ENCODE results near the gene METTL1. TPM values are rescaled to one million over a fixed set of nuclear protein-coding genes. Genes with fewer than 3 reads are reported as not detected.
A peak's percentile ranks its signal among the peaks of the same experiment; 100 is the strongest.

Gene METTL1
- polyA plus RNA-seq, 1 experiment: 20.1 TPM

DNA sequence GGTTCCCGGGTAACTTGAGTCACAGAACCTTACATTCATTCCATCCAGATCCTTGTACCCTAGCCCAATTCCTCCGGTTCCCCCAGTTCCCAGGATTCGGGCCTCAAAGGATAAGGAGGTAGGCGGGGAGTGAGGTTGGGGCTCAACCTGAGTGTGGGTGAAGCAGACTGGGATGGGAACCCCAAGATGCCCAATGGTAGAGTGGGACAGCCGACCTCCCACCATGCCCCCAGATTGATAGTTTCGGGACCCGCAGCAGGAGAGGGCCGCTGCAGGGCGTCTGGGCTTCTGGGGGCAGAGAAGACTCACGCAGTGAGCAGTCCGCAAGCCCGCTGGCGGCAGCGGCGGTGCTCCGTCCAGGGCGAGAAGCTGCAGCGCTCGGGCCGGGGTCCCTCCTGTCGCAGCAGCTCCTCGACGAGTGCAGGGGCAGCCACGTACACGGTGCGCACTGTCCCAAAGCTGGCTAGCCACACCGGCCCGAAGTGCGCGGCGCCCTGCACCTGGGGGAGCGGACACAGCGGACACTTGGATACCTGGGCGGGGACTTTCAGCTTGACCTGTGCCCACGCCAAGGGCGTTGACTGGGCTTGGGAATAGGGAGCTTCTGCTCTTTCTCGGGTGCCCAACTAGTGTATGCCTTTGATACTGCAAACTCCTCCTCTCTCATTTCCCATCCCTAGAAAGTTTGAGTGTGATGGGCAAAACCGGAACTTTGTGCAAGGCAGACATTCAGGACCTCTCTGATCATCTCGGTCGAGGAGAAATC lies 6.0 kb downstream of the METTL1 start:
- no peak overlapping the region for H3K27ac ChIP-seq (ENCODE audit: low read depth, low read length)
- H3K4me3 ChIP-seq (ENCODE audit: low read depth, low read length): peak overlapping the region; percentile 43
- H3K27me3 ChIP-seq (ENCODE audit: control insufficient read depth, insufficient read depth, low read length): peaks cover 40% of the 10 kb centered on the region
- TF ChIP-seq CTCF (IDR thresholded peaks at IDR 0.05; ENCODE audit: low read depth, low read length): no peak
- H3K9me3 ChIP-seq (ENCODE audit: control insufficient read depth, insufficient read depth, low read length): no peaks in the 10 kb centered on the region; the same call in 1 of the 2 replicates
- DNase-seq (ENCODE audit: low read depth, low spot score): no peak
- ChIA-PET POLR2A (interaction anchor here (1.2 kb wide), 1 partner anchor 9 kb away, joined by 3 read pairs; no protein-coding TSS in a partner anchor), CTCF (interaction anchor here (1.0 to 4.3 kb wide), 3 partner anchors 9 to 17 kb away, joined by 3 to 24 read pairs (median 6); partner anchors contain the start of gene TSFM)

- H3K9me3 ChIP-seq (ENCODE audit: control insufficient read depth, insufficient read depth, low read length): no peaks in the 10 kb centered on the region; the same call in 1 of the 2 replicates
- peak; percentile 44 for TF ChIP-seq CTCF (IDR thresholded peaks at IDR 0.05; ENCODE audit: low read depth, low read length)
- ChIA-PET POLR2A (interaction anchor here (0.8 kb wide), 1 partner anchor 13 kb away, joined by 4 read pairs; the partner anchor contains the start of gene CDK4), CTCF (interaction anchor here (1.0 to 4.3 kb wide), 2 partner anchors 8 to 18 kb away, joined by 3 to 24 read pairs; partner anchors contain the start of gene TSFM)
- H3K4me3 ChIP-seq (ENCODE audit: low read depth, low read length): peak overlapping the region; percentile 29
- peaks cover 40% of the 10 kb centered on the region for H3K27me3 ChIP-seq (ENCODE audit: control insufficient read depth, insufficient read depth, low read length)
- H3K27ac ChIP-seq (ENCODE audit: low read depth, low read length): no peak overlapping the region
- no peak for DNase-seq (ENCODE audit: low read depth, low spot score)
These were observed 6.8 kb downstream of the METTL1 start for GRCh38 chr12:57765003-57765697.

GRCh38 chr12:57764662-57765002 lies 7.3 kb downstream of the METTL1 start:
- ChIA-PET POLR2A (interaction anchor here (0.8 kb wide), 1 partner anchor 13 kb away, joined by 4 read pairs; the partner anchor contains the start of gene CDK4), CTCF (interaction anchor here (1.0 to 4.3 kb wide), 2 partner anchors 8 to 18 kb away, joined by 3 to 24 read pairs; partner anchors contain the start of gene TSFM)
- no peak for TF ChIP-seq CTCF (IDR thresholded peaks at IDR 0.05; ENCODE audit: low read depth, low read length)
- H3K27me3 ChIP-seq (ENCODE audit: control insufficient read depth, insufficient read depth, low read length): peaks cover 40% of the 10 kb centered on the region
- no peaks in the 10 kb centered on the region; the same call in 1 of the 2 replicates for H3K9me3 ChIP-seq (ENCODE audit: control insufficient read depth, insufficient read depth, low read length)
- H3K4me3 ChIP-seq (ENCODE audit: low read depth, low read length): peak overlapping the region; percentile 29; the same call in 1 of the 2 replicates
- H3K27ac ChIP-seq (ENCODE audit: low read depth, low read length): no peak overlapping the region
- no peak for DNase-seq (ENCODE audit: low read depth, low spot score)

- Histone ChIP-seq H3K4me3 (ENCODE audit: low read depth, low read length) (no peak overlapping the region), H3K9me3 (ENCODE audit: control insufficient read depth, insufficient read depth, low read length) (no peaks in the 10 kb centered on the region; the same call in 1 of the 2 replicates), H3K27ac (ENCODE audit: low read depth, low read length) (no peak overlapping the region), H3K27me3 (ENCODE audit: control insufficient read depth, insufficient read depth, low read length) (peaks cover 40% of the 10 kb centered on the region)
- DNase-seq (ENCODE audit: low read depth, low spot score): no peak
- no peak for TF ChIP-seq CTCF (IDR thresholded peaks at IDR 0.05; ENCODE audit: low read depth, low read length)
- CTCF ChIA-PET: interaction anchor here (4.3 kb wide), 1 partner anchor 7 kb away, joined by 24 read pairs; no protein-coding TSS in a partner anchor
- POLR2A ChIA-PET: interaction anchor here (0.8 kb wide), 1 partner anchor 12 kb away, joined by 4 read pairs; the partner anchor contains the start of gene CDK4
These were observed 7.8 kb downstream of the METTL1 start for GRCh38 chr12:57763881-57764661.

All from AG04450 (cell line).